ENCODE measurements around the gene PDZD4.

The PDZD4 gene

DNA sequence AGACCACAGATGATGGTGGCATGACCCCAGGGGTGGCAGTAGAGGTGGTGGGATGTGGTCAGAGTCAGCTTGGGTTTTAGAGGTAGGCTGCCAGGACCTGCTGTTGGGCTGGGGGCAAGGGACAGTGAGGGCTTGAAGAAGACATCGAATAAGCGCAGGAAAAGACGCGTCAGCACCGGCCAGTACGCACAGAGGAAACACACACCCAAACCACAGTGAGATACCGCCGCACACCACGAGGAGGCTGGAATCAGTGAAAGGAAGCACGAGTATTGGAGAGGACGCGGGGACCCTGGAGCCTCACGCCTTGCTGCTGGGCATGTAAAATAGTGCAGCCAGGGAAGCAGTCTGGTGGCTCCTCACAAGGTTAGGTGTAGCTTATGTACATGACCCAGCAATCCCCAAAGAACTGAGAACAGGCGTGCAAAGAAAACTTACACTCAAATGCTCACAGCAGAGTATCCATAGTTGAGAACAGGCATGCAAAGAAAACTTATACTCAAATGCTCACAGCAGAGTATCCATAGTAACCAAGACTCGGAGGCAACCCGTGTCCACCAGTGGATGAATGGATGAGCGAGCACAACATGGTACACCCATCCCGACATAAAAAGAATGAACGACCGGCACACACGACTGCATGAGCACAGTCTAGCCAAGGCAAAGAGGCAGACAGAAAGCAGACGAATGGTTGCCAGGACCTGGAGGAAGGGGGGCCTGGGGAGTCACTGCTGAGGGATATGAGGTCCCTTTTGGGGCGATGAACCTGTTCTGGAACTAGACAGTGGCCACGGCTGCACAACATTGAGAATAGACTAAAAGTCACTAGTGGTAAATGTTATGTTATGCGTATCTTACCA is 13.3 kb downstream of the PDZD4 start:
- no peak for DNase-seq (ENCODE audit: low read depth, low spot score)

DNA sequence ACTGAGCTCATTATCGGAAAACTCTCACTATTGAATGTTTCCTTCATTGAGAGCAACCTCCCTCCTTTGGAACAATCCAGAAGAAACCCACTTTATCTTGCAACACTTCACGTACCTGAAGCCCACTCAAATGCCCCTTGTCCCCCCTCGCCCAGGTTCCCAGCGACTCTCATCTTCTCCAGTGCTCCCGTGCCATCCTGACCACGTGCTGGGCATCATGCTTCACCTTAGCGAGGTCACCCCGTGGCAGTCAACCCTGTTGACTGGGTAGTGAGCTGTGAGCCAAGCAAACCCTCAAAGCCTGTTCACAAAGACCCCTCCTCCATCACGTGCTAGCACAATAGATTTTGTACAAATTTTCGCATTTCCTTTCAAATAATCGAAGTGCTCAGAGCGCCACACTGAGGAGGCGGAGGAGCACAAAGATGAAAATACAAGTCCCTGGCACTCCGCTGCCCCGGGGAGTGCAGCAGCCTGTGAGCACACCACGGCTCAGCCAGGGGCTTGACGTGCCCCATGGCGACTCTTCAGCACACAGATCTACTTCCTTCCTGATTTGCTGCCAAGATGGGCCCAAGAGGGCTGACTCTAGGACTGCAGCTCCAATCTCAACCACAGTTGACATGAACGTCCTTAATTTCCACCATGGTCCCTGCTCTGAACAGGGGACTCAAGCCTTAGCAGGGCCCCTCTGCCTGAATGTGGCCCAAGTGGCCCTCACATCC is 15.6 kb downstream of the PDZD4 start:
- H3K27ac ChIP-seq: no peak overlapping the region
- DNase-seq (ENCODE audit: low read depth, low spot score): no peak

More for the DNA sequence above, 13.3 kb downstream of the PDZD4 start:
- H3K27ac ChIP-seq: no peak overlapping the region

DNA sequence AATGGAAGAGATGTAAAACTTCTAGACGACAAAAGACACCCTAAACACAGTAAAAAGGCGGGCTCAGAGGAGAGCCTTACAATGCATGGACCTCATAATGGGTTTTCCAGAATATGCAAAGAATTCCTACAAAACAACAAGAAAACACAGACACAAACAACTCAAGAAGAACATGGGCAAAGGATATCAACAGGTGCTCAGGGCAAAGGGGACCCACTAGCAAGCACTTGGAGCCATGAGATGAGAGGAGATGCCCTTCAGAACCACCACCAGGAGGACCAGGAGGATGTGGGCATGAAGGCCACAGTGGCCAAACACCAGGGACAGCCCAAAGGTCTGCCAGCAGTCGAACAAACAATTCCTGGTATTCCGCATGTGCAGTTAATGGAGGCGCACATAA is 17.2 kb downstream of the PDZD4 start:
- DNase-seq (ENCODE audit: low read depth, low spot score): no peak

DNA sequence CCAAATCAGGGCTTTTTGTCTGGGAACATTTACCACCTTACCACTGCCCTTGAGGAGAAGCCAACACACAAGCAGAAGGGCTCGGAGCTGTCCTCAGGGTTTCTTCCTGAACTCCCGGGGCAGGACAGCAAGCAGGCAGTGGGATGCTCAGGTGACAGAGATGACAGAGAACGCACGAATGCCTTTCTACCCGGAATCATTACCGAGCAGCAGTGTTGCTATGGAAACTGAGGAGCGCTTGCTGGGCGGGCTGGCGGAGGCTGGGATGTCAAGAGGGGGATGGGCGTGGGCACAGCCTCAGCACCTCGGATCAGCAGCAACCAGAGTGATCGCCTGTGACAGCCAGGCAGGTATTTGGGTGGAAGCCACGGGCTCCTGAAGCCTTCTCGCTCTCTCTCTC is 18.1 kb downstream of the PDZD4 start:
- H3K27ac ChIP-seq: no peak overlapping the region
- DNase-seq (ENCODE audit: low read depth, low spot score): no peak

More for the DNA sequence above, 17.2 kb downstream of the PDZD4 start:
- H3K27ac ChIP-seq: no peak overlapping the region

DNA sequence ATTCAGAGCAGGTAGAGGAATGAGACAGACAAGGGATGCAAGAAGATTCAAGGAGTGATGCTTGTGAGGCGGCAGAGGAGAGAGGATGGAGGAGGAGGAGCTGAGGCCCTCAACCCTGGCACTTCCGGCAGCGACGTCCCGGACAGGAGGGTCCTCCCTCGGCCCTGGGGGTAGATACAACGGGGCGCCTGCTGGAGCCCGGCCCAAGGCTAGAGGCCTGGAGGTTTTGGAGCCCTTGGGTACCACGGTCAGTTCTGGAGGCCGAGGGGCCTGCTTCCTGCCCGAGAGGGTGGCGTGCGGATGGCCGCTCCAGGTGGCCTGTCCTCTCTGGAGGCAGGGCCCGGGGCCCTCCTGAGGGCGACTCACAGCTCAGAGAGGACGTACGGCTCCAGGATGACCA is 22.4 kb downstream of the PDZD4 start:
- no peak overlapping the region for H3K27ac ChIP-seq
- DNase-seq (ENCODE audit: low read depth, low spot score): no peak

DNA sequence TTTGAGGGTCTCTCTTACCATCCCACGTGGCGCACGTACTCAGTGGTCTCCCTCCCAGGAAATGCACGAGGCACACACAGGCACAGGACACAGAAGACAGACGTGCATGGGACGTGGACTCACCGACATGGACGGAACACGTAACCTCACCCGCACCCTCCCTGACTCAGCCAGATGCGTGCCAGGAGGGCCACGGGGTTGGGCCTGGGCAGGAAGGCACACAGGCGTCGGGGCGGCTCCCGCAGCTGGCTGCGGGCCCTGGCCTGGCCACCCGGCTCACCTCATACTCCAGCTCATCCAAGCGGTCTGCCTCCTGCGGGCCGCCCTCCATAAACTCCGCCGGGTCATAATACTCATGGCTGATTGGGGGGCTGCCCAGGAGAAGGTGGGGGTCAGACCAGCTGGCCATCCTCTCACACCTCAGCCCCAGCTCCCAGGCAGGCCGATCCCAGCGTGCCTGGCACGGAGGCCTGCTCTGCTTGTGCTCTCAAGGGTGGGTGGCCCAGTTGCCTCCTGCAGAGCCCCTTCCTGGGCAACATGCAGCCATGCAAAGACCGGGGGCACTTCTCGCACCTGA is 23.3 kb downstream of the PDZD4 start:
- H3K27ac ChIP-seq: no peak overlapping the region
- DNase-seq (ENCODE audit: low read depth, low spot score): peak; percentile 0

DNA sequence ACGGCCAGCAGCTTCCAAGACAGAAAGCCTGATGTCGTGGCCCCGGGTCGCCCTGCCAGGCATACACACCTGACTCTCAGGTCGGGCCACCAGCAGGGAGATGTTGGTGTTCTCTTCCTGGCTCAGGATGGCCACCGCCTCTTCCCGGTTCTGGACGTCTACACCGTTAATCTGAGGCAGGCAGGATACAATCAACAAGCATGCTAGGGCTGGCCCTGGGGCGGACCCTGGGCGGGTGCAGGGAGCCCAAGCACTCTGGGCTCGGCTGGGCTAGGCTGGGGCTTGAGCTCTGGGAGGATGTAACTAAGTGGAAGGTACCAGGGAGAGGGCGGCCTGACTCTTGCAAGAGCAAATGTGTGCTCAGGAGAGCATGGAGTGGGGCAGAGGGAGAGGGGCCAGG is 24.9 kb downstream of the PDZD4 start:
- DNase-seq (ENCODE audit: low read depth, low spot score): no peak
- H3K27ac ChIP-seq: no peak overlapping the region

DNA sequence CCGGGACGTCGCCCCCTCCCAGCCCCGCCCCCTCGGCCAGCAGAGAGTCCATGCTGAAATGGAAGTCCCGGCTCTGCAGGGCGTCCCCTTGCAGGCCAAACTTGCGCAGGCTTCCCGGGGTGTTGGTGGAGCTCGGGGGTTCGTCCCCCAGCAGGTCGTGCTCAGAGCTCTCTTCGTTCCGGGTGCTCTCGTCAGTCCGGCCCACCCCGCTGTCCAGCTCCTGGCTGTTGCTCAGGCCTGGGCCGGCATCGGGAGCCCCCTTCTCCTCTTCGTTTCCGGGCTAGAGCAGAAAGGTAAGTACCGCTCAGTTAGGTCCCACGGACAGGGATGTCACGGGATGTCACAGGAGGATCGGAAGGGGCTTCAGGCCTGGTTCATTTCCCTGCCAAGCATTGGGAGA is 25.7 kb downstream of the PDZD4 start:
- no peak overlapping the region for H3K27ac ChIP-seq
- no peak for DNase-seq (ENCODE audit: low read depth, low spot score)

DNA sequence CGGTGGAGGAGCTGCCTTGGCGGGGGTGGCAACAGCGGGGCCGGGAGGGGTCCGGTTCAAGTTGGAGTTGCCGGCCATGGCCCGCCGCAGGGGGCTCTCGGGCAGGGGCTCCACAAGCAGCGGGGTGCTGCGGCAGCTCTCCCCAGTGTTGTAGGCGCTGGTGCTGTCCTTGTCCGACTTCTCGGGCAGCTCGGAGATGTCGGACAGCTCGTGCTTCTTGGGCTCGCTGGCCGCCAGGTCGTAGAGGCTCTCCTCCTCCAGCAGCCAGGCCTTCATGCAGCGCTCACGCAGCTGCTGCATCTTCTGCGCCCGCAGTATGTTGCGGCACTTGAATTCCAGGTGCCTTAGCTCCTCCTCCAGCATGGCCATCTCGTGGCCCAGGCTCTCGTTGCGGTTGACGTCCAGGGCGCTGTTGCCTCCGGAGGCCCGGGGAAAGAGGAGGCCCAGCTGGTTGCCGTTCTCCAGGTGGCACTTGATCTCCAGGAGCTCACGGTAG is 26.2 kb downstream of the PDZD4 start:
- no peak overlapping the region for H3K27ac ChIP-seq
- DNase-seq (ENCODE audit: low read depth, low spot score): no peak

DNA sequence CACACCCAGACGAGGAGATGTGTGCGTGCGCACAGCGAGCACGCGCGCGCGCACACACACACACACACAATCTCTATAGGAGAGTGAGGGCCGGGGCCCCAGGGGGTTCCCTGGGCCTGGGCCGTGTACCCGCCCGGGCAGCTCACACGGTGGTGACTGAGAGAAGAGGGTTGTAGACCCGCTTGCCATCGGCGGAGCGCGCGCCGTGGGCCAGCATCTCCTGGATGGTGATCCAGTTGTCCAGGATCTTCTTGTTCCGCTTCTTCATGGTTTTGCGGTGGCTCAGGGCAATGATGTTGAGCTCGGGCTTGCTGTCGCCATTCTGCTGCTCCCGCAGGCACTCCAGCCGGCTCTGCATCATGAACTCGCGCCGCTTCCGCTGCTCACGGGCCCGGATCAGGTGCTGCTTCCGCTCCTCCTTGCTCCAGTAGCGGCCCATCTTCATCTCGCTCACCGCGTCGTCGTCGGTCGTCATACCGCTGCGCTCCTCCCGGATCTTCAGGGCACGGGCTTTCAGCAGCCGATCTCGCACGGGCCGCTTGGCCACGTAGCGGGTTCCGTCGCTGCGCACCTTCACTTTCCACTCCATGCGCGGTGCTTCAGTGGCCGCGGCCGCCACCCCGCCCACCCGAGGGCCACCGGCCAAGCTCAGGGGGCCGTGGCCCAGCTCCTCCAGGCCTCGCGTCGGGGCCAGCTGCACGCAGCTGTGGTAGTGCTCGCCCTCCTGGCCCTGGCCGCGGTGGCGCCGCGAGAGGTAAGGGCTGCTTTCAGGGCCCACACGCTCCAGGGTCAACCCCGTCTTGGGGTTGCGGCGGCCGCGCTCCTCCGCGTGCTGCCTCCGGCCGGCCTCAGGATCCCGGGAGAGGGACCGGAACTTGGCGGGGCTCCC is 26.9 kb downstream of the PDZD4 start:
- H3K27ac ChIP-seq: no peak overlapping the region
- DNase-seq (ENCODE audit: low read depth, low spot score): no peak

DNA sequence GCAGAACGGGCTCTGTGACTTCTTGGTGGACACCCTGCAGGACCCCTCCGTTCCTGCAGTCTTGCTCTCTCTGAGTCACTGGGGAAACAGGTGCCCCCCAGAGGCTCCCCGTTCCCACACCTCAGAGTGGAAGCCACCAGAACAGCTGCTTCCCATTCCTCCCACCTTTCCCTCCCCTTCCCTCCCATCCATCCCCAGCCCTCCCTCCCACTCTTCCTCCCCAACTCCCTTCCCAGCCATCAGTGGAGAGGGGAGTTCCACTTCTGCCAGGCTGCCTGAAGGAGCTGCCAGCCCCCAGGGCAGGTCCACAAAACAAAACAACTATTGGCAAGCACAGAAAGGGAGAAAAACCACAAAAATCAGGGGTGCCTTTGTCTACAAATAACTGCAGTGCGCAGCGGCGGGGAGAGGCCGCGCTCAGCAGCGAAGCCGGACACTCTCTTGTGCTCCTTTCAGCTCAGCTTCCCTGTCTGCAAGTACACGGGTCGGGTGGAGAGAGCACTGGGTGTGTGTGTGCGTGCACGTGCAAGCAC is 27.8 kb downstream of the PDZD4 start:
- DNase-seq (ENCODE audit: low read depth, low spot score): no peak
- H3K27ac ChIP-seq: no peak overlapping the region

DNA sequence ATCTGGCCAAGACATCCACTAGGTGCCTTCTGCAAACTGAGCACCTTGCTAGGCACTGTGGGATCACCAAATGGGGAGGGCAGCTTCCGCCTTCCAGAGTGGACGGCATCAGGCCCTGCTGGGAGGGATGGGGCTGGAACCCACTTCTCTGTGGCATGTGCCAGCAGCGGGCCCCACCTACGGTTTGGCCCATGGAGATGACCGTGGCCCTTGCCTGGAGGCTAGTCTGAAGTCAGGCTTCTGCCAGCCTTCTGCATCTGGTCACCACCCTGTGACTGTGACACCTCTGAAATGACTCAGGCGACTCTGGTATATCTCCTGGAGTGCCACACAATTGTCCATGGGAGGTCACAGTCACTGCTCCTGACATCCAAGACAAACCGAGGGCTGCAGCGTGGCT is 28.7 kb downstream of the PDZD4 start:
- DNase-seq (ENCODE audit: low read depth, low spot score): no peak
- H3K27ac ChIP-seq: no peak overlapping the region

DNA sequence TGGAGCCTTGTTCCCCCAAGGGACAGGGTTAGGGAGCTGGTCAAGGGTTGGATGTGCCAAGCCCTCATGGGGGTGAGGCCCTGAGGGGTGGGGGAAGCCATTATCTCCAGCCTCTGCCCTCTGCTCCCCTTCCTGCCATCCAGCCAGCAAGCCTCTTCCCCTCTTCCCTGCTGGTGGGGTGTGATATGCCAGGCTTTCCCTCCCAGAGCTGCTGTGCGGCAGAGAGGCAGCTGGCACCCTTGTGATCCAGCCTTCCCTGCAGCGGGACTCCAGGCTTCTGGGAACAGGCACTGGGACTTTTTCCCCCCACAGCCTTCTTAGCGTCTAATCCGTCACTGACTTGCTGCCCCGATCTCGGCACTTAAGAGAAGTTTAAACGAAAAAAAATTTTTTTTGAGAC is 29.6 kb downstream of the PDZD4 start:
- DNase-seq (ENCODE audit: low read depth, low spot score): no peak
- no peak overlapping the region for H3K27ac ChIP-seq

DNA sequence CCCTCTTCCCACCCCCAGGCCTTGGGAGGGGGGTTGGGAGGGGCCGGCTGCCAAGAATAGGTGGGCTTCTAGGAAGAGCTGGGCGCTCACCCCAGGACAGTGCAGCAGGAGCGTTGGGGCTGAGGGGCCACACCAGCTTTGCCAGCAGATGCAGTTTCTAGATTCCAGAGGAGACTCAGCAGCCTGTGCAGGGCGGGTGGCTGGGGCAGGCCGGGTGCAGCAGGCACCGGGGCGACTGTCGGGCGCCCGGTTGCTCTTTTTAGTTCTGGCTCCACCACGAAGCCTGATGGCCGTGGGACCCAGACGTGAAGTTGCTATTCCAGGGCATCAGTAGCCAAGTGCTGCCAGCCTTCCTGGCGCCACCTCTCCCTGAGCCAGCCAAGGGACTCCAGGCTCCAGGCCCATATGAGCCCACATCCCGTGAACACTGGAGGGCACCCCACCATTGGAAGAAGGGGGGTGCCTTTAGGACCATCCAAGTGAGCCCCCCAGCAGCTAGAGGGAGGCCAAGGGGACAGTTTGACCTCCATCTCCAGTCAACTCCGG is 30.1 kb downstream of the PDZD4 start:
- no peak overlapping the region for H3K27ac ChIP-seq
- DNase-seq (ENCODE audit: low read depth, low spot score): no peak

DNA sequence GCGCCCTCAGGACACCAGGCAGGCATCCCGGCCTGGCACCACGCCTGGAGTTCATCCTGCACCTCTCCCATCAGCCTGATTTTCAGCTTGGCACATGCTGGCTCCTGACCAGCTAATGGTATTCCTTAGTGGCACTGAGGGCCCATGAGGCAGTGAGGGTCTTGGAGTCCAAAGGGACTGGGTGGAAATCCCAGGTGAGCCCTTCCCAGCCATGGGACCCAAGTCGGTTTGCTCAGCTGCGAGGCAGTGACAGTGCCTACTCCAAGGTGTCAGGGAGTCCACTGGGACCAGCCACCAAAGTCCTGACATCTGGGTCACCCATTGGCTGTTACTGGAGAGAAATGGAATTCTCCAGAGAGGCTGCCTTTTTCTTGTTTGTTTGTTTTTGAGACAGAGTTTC is 31.0 kb downstream of the PDZD4 start:
- H3K27ac ChIP-seq: no peak overlapping the region
- no peak for DNase-seq (ENCODE audit: low read depth, low spot score)

DNA sequence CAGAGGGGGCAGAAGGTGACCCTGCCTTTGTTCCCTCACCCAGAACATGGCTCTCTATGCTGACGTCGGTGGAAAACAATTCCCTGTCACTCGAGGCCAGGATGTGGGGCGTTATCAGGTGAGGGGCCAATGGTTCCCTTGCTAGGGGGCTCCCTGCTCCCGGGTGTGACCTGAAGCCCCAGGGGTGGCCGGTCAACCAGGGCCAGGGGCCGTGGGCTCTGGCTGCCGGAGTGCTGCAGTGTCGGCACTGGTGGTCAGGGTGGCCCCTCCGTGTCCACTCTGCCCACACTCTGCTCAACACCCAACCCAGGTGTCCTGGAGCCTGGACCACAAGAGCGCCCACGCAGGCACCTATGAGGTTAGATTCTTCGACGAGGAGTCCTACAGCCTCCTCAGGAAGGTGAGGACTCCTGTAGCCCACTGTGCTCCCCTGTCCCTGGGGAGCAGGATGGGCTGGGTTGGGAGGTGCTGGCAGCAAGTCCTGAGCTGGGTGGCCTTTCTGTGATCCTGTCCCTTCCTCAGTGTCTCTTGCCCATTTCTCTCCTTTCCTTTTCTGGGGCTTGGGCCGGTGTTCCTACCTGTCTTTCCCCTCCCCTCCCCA is 32.8 kb downstream of the PDZD4 start:
- H3K27ac ChIP-seq: no peak overlapping the region

DNA sequence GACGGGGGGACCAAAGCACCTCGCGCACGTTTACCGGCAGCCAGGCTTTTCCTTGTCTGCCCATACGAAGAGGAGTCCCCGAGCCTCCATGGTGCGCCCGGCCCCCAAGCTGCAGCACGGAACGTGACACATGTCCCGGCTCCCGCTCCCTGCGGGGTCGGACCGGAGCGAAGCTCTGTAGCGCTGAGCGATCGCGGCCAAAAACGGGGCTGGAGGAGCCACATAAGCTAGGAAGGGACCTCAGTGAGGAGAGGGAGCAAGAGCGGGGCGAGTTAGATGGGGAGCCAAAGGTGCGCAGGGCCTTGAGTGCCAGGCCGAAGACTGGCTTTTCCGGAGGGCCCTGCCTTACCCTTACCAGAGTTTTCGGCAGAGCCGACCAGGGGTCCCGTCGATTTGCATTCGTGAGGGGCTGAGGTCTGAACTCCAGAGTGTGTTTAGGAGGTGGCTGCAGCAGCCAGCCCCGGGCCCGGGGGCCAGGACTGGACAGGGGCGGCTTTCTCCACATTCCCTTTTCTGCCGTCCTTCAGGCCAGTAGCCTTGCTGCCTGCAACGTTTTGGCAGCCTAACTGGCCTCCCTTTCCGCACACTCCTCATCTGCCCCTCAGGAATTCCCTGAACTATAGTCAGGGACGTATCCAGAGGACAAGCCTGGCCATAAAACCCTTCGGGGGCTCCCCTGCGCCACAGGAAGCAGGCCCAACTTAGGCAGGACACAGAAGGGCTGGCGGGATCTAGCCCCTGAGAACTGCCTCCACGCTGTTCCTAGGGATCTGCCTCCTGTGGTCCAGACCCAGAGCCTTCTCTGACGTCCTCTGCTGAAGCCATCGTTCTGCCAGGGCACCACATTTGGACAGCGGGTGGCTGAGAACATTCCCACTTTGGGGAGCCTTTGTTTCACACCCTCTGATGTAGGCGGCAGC is 35.2 kb downstream of the PDZD4 start:
- peak overlapping the region; percentile 80 for H3K27ac ChIP-seq
- DNase-seq (ENCODE audit: low read depth, low spot score): no peak

More for the DNA sequence above, 32.8 kb downstream of the PDZD4 start:
- DNase-seq (ENCODE audit: low read depth, low spot score): no peak
